Hepatocyte (in vitro differentiated cells): ENCODE measurements around the gene CD163. TPM values are rescaled to one million over a fixed set of nuclear protein-coding genes. Genes with fewer than 3 reads are reported as not detected.

Source experiments
- DNase-seq: peaks from one replicate; pipeline ENCODE4 v3.0.0-alpha.2; 2016; ENCODE audit warnings: low spot score
- H2AFZ ChIP-seq: fragments of 200-600 bp; sonication (generic); 2 replicates; pipeline ENCODE4 v1.6.0; 2016; ENCODE audit warnings: antibody characterized with exemption, mild to moderate bottlenecking
- H3K27ac ChIP-seq: fragments of 200-600 bp; sonication (generic); 2 replicates; pipeline ENCODE4 v1.5.1; 2016; ENCODE audit warnings: mild to moderate bottlenecking
- H3K27me3 ChIP-seq: fragments of 200-600 bp; sonication (generic); 2 replicates; pipeline ENCODE4 v1.6.1; 2016
- H3K36me3 ChIP-seq: fragments of 200-600 bp; sonication (generic); replicated peaks from 2 replicates; pipeline ENCODE4 v1.5.1; 2016; ENCODE audit warnings: low read depth; ENCODE audit not compliant: insufficient read depth
- H3K4me1 ChIP-seq: fragments of 200-600 bp; sonication (generic); 2 replicates; pipeline ENCODE4 v1.5.1; 2016; ENCODE audit warnings: mild to moderate bottlenecking, moderate library complexity; ENCODE audit not compliant: insufficient read depth
- H3K4me2 ChIP-seq: fragments of 200-600 bp; sonication (generic); 2 replicates; pipeline ENCODE4 v1.6.0; 2016
- H3K4me3 ChIP-seq: fragments of 200-600 bp; sonication (generic); 2 replicates; pipeline ENCODE4 v1.5.1; 2016; ENCODE audit warnings: mild to moderate bottlenecking
- H3K79me2 ChIP-seq: fragments of 200-600 bp; sonication (generic); 2 replicates; pipeline ENCODE4 v1.6.0; 2017; ENCODE audit warnings: mild to moderate bottlenecking
- H3K9me2 ChIP-seq: fragments of 200-600 bp; sonication (generic); replicated peaks from 2 replicates; pipeline ENCODE4 v1.6.0; 2017; ENCODE audit warnings: mild to moderate bottlenecking; ENCODE audit not compliant: insufficient read depth
- H3K9me3 ChIP-seq: fragments of 200-600 bp; sonication (generic); 2 replicates; pipeline ENCODE4 v1.5.1; 2016; ENCODE audit warnings: low read depth, mild to moderate bottlenecking
- H4K20me1 ChIP-seq: fragments of 200-600 bp; sonication (generic); 2 replicates; pipeline ENCODE4 v1.6.0; 2016; ENCODE audit warnings: mild to moderate bottlenecking; ENCODE audit not compliant: insufficient read depth, poor library complexity, severe bottlenecking
- EZH2 ChIP-seq: fragments of 200-600 bp; sonication (generic); IDR thresholded peaks from 2 replicates; pipeline ENCODE4 v1.6.1; 2016; ENCODE audit warnings: antibody characterized with exemption, mild to moderate bottlenecking, borderline replicate concordance
- EZH2phosphoT487 ChIP-seq: fragments of 200-600 bp; sonication (generic); IDR thresholded peaks from one replicate; pipeline ENCODE4 v1.6.1; 2018; ENCODE audit warnings: antibody characterized with exemption, mild to moderate bottlenecking, low read depth, moderate library complexity; ENCODE audit not compliant: unreplicated experiment, severe bottlenecking
- WGBS: methylation state at CpG from one replicate; pipeline ENCODE4 v1.1.6; 2016; ENCODE audit warnings: low lambda C conversion rate; ENCODE audit errors: missing lambda C conversion rate; 5-methylcytosine and 5-hydroxymethylcytosine counted together
- polyA plus RNA-seq: library from polyadenylated mRNA; unstranded; fragments of >200 nt; fragmentation: Nextera tagmentation; extraction: Ambion mirVana; gene quantifications from 2 replicates; pipeline ENCODE4 v1.2.1, GENCODE V29; 2016
- total RNA-seq: library from RNA; depleted of rRNA; stranded (reverse); fragments of >200 nt; gene quantifications from 2 replicates; pipeline ENCODE4 v1.2.3, GENCODE V29; 2014
- TF ChIP-seq, protein P1 (sequence below): fragments of 200-600 bp; sonication (generic); IDR thresholded peaks from 2 replicates; pipeline ENCODE4 v1.5.1; 2016; ENCODE audit warnings: antibody characterized with exemption, mild to moderate bottlenecking; ENCODE audit not compliant: poor library complexity

CD163 gene
- total and polyA plus RNA-seq, 2 experiments from 2014 or later = 3.0 to 3.8 TPM

DNA sequence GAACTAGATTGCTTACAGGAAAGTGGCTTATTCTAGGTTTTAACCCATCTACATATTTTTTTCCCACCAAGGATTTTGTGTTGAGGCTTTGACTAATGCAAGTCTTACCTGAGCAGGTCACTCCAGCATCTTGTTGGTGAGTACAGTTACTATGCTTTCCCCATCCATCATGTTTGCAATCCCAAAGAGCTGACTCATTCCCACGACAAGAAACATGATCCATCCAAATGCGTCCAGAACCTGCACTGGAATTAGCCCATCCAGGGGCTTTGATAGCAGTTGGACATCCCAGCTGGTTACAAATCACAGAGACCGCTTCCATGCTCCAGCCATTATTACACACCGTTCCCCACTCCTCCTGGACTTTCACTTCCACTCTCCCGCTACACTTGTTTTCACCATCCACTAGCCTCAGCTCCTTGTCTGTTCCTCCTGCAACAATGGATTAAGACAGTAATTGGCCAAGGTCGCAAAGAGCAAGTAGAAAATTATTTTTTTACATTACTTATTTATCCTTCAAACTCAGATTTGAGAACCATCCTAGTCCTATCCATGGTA, 2.5 kb downstream of the CD163 start:
- WGBS = 75% methylated on average over 6 of the region's 6 CpGs
- no peaks in the 10 kb centered on the region for H3K27me3 ChIP-seq
- TF ChIP-seq, protein P1, sequence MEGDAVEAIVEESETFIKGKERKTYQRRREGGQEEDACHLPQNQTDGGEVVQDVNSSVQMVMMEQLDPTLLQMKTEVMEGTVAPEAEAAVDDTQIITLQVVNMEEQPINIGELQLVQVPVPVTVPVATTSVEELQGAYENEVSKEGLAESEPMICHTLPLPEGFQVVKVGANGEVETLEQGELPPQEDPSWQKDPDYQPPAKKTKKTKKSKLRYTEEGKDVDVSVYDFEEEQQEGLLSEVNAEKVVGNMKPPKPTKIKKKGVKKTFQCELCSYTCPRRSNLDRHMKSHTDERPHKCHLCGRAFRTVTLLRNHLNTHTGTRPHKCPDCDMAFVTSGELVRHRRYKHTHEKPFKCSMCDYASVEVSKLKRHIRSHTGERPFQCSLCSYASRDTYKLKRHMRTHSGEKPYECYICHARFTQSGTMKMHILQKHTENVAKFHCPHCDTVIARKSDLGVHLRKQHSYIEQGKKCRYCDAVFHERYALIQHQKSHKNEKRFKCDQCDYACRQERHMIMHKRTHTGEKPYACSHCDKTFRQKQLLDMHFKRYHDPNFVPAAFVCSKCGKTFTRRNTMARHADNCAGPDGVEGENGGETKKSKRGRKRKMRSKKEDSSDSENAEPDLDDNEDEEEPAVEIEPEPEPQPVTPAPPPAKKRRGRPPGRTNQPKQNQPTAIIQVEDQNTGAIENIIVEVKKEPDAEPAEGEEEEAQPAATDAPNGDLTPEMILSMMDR = no peak
- TF ChIP-seq EZH2 = no peak
- no peak for TF ChIP-seq EZH2phosphoT487
- DNase-seq = no peak
- H3K9me2 ChIP-seq = no peaks in the 10 kb centered on the region
- no peak overlapping the region for H3K4me2 ChIP-seq
- no peak overlapping the region for H3K27ac ChIP-seq
- no peaks in the 10 kb centered on the region for H3K4me1 ChIP-seq
- H3K4me3 ChIP-seq = no peak overlapping the region
- no peaks in the 10 kb centered on the region for H4K20me1 ChIP-seq
- H2AFZ ChIP-seq = no peak overlapping the region
- H3K9me3 ChIP-seq = no peaks in the 10 kb centered on the region
- no peaks in the 10 kb centered on the region for H3K79me2 ChIP-seq
- no peaks in the 10 kb centered on the region for H3K36me3 ChIP-seq

DNA sequence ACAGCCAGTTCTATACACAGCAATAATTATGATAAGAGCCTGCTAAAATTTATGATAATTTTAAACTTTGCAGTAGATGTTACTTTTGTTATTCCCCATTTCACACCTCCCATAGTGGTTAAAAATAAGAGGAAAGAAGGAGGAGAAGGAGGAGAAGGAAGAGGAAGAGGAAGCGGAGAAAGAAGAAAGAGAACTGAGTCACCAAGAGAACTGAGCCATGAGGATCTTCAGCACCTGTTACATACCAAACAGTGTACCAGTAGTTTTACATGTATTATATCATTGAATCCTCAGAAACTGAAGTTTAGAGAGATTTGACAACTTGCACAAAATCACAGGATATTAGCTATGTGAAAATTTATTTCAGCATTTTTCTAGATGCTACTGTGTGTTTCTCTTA, 3.9 kb downstream of the CD163 start:
- Histone ChIP-seq H2AFZ (no peak overlapping the region), H3K4me1 (no peaks in the 10 kb centered on the region), H3K9me3 (no peaks in the 10 kb centered on the region), H3K4me3 (no peak overlapping the region), H3K79me2 (no peaks in the 10 kb centered on the region), H4K20me1 (no peaks in the 10 kb centered on the region), H3K9me2 (no peaks in the 10 kb centered on the region), H3K4me2 (no peak overlapping the region), H3K27me3 (no peaks in the 10 kb centered on the region), H3K36me3 (no peaks in the 10 kb centered on the region), H3K27ac (no peak overlapping the region)
- no peak for TF ChIP-seq EZH2phosphoT487
- no peak for TF ChIP-seq EZH2
- TF ChIP-seq, protein P1 = no peak
- DNase-seq = no peak
- 95% methylated on average over 1 of the region's 1 CpG for WGBS

DNA sequence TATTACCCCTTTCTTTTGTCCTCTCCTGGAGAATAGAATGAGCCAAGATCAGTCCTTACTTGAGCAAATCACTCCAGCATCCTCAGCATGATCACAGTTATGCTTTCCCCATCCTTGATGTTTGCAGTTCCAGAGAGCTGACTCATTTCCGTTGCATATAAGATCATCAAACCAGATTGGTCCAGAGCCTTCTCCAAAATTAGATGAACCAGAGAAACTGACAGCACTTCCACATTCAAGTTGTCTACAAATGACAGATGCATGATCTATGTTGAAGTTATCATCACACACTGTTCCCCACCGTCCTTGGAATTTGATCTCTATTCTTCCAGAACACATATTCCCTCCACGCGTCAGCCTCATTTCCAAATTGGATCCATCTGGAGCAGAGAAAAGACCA, 4.8 kb downstream of the CD163 start:
- H4K20me1 ChIP-seq = no peaks in the 10 kb centered on the region

More for the DNA sequence above, 4.8 kb downstream of the CD163 start:
- Histone ChIP-seq H3K36me3 (no peaks in the 10 kb centered on the region), H3K9me2 (no peaks in the 10 kb centered on the region), H3K4me1 (no peaks in the 10 kb centered on the region), H3K79me2 (no peaks in the 10 kb centered on the region), H2AFZ (no peak overlapping the region), H3K27ac (peak overlapping the region; percentile 9), H3K27me3 (no peaks in the 10 kb centered on the region), H3K4me3 (no peak overlapping the region), H3K9me3 (no peaks in the 10 kb centered on the region), H3K4me2 (no peak overlapping the region)
- WGBS = 57% methylated on average over 4 of the region's 4 CpGs
- DNase-seq = no peak
- TF ChIP-seq EZH2 = no peak
- no peak for TF ChIP-seq EZH2phosphoT487
- TF ChIP-seq, protein P1 = no peak
